CD14-positive monocyte (primary cell): ENCODE results near the gene FERMT2. TPM values are rescaled to one million over a fixed set of nuclear protein-coding genes. Genes with fewer than 3 reads are reported as not detected.

ENCODE experiments used
- DNase-seq, 3 donors: peaks; one replicate each; pipeline ENCODE4 v3.0.0-alpha.2; 2011 to 2022
- H2AFZ ChIP-seq: 2 replicates; pipeline ENCODE4 v1.6.0; 2012; ENCODE audit warnings: mild to moderate bottlenecking, low read depth, low read length, inconsistent platforms; ENCODE audit not compliant: insufficient read depth, poor library complexity, severe bottlenecking
- H3K27ac ChIP-seq, 2 donors: 1 replicate in 1 of 2; 2 replicates in 1 of 2; pipeline ENCODE4 v1.5.1; 2012 to 2013; ENCODE audit warnings: low read length in 2 of 2, control low read depth in 1 of 2, inconsistent platforms in 1 of 2, low read depth in 1 of 2, mild to moderate bottlenecking in 1 of 2
- H3K27me3 ChIP-seq, 2 donors: one replicate each; pipeline versions ENCODE4 v1.6.0 to v1.6.1; 2011 to 2013; ENCODE audit warnings: low read length in 2 of 2; ENCODE audit not compliant: control insufficient read depth in 2 of 2, insufficient read depth in 2 of 2
- H3K36me3 ChIP-seq, 2 donors: replicated peaks in 1 of 2; 1 replicate in 1 of 2; 2 replicates in 1 of 2; pipeline versions ENCODE4 v1.5.1 to v1.6.1; 2012 to 2013; ENCODE audit warnings: low read length in 2 of 2, control low read depth in 1 of 2, inconsistent platforms in 1 of 2, mild to moderate bottlenecking in 1 of 2; ENCODE audit not compliant: insufficient read depth in 2 of 2, control insufficient read depth in 1 of 2
- H3K4me1 ChIP-seq, 2 donors: 1 replicate in 1 of 2; 2 replicates in 1 of 2; pipeline versions ENCODE4 v1.5.1 to v1.6.1; 2012 to 2013; ENCODE audit warnings: low read length in 2 of 2, control low read depth in 1 of 2, inconsistent platforms in 1 of 2, mild to moderate bottlenecking in 1 of 2, moderate library complexity in 1 of 2; ENCODE audit not compliant: insufficient read depth in 2 of 2, control insufficient read depth in 1 of 2
- H3K4me2 ChIP-seq: replicated peaks from 2 replicates; pipeline ENCODE3; 2012; ENCODE audit warnings: low read length, moderate library complexity, mild to moderate bottlenecking; ENCODE audit not compliant: poor library complexity, severe bottlenecking; ENCODE audit errors: extremely low read depth
- H3K4me3 ChIP-seq, 3 experiments: fragments of 200-600 bp in 1 of 3; sonication (generic) in 1 of 3; replicated peaks in 1 of 3; 1 replicate in 2 of 3; 2 replicates in 1 of 3; pipeline ENCODE4 v1.5.1; 2011 to 2013; ENCODE audit warnings: low read length in 3 of 3, mild to moderate bottlenecking in 3 of 3, control low read depth in 2 of 3, low read depth in 2 of 3, inconsistent platforms in 1 of 3, moderate library complexity in 1 of 3
- H3K79me2 ChIP-seq: 2 replicates; pipeline ENCODE4 v1.6.0; 2012; ENCODE audit warnings: mild to moderate bottlenecking, control low read depth, inconsistent platforms, low read length, moderate library complexity; ENCODE audit not compliant: insufficient read depth
- H3K9ac ChIP-seq: 2 replicates; pipeline ENCODE4 v1.6.0; 2017; ENCODE audit warnings: low read length, mild to moderate bottlenecking; ENCODE audit not compliant: insufficient read depth, poor library complexity, severe bottlenecking
- H3K9me3 ChIP-seq, 2 donors: replicated peaks in 1 of 2; 1 replicate in 1 of 2; 2 replicates in 1 of 2; pipeline versions ENCODE4 v1.5.1 to v1.6.1; 2012 to 2013; ENCODE audit warnings: low read length in 2 of 2, control low read depth in 1 of 2; ENCODE audit not compliant: control insufficient read depth in 1 of 2, insufficient read depth in 1 of 2
- H4K20me1 ChIP-seq: 2 replicates; pipeline ENCODE4 v1.6.0; 2012; ENCODE audit warnings: mild to moderate bottlenecking, low read length, control low read depth, moderate library complexity; ENCODE audit not compliant: insufficient read depth
- H3K27ac Mint-ChIP-seq, 7 donors: one replicate each; pipeline ENCODE4 v1.8.0; 2020; ENCODE audit warnings: mild to moderate bottlenecking in 7 of 7, mixed read lengths in 7 of 7, moderate library complexity in 6 of 7, inconsistent platforms in 2 of 7
- H3K27me3 Mint-ChIP-seq, 3 donors: one replicate each; pipeline ENCODE4 v1.8.0; 2021 to 2022; ENCODE audit warnings: low read depth in 3 of 3, mild to moderate bottlenecking in 3 of 3, mixed read lengths in 3 of 3, moderate library complexity in 3 of 3, inconsistent platforms in 1 of 3
- H3K36me3 Mint-ChIP-seq, 2 donors: one replicate each; pipeline ENCODE4 v1.8.0; 2020; ENCODE audit warnings: mixed read lengths in 2 of 2, inconsistent platforms in 1 of 2, mild to moderate bottlenecking in 1 of 2
- H3K4me1 Mint-ChIP-seq: one replicate; pipeline ENCODE4 v1.8.0; 2020; ENCODE audit warnings: mild to moderate bottlenecking, mixed read lengths
- H3K4me3 Mint-ChIP-seq, 2 donors: one replicate each; pipeline ENCODE4 v1.8.0; 2020; ENCODE audit warnings: mild to moderate bottlenecking in 2 of 2, mixed read lengths in 2 of 2, moderate library complexity in 1 of 2
- H3K9me3 Mint-ChIP-seq, 7 donors: one replicate each; pipeline ENCODE4 v1.8.0; 2020 to 2022; ENCODE audit warnings: mixed read lengths in 7 of 7, mild to moderate bottlenecking in 6 of 7, moderate library complexity in 6 of 7, inconsistent platforms in 2 of 7
- CTCF ChIP-seq: fragments of 200-600 bp; IDR thresholded peaks from one replicate; pipeline ENCODE4 v1.8.0; 2022; ENCODE audit warnings: antibody characterized with exemption, mild to moderate bottlenecking
- WGBS: methylation state at CpG from one replicate; pipeline ENCODE4 v1.1.5; 2013; ENCODE audit warnings: missing lambda C conversion rate; ENCODE audit not compliant: insufficient coverage; 5-methylcytosine and 5-hydroxymethylcytosine counted together
- intact Hi-C, 2 donors: fragments of 100-400 bp; cut with micrococcal nuclease; formaldehyde crosslinking; loops; one replicate each; pipeline versions ENCODE4 v1.15.0 to v1.15.1; 2023
- polyA plus RNA-seq, 3 donors: library from polyadenylated mRNA; depleted of rRNA in 1 of 3; unstranded in 2 of 3; stranded (reverse) in 1 of 3; fragments of 300-500 nt in 2 of 3; fragments of >200 nt in 1 of 3; fragmentation: Illumina TruSeq in 2 of 3; gene quantifications; 1 replicate in 2 of 3; 2 replicates in 1 of 3; pipeline ENCODE4 v1.2.3, GENCODE V29; 2012 to 2021

The FERMT2 gene
- polyA plus RNA-seq, 3 donors: not detected

- no peaks in the 10 kb centered on the region for H3K36me3 Mint-ChIP-seq
- no peak overlapping the region for H2AFZ ChIP-seq
- TF ChIP-seq CTCF: no peak
- H3K27me3 ChIP-seq: peaks cover 0 to 2% of the 10 kb centered on the region in 2 donors
- DNase-seq: no peak
- H3K9ac ChIP-seq: no peak overlapping the region
- intact Hi-C loops: no loop called here
- no peaks in the 10 kb centered on the region for H3K79me2 ChIP-seq
- no CpG with 5 or more reads among the region's 3 CpGs for WGBS
- no peaks in the 10 kb centered on the region for H3K4me1 Mint-ChIP-seq
- peaks cover 0 to 2% (median 0%) of the 10 kb centered on the region in 7 donors for H3K9me3 Mint-ChIP-seq
- no peak overlapping the region for H3K27ac ChIP-seq
- no peaks in the 10 kb centered on the region for H4K20me1 ChIP-seq
- H3K4me3 Mint-ChIP-seq: no peak overlapping the region
- no peak overlapping the region for H3K4me2 ChIP-seq
- H3K4me1 ChIP-seq: no peaks in the 10 kb centered on the region
- no peaks in the 10 kb centered on the region for H3K36me3 ChIP-seq
- no peak overlapping the region for H3K27ac Mint-ChIP-seq
- H3K9me3 ChIP-seq: no peaks in the 10 kb centered on the region
- no peak overlapping the region for H3K4me3 ChIP-seq
- peaks cover 0 to 11% (median 6%) of the 10 kb centered on the region in 3 donors for H3K27me3 Mint-ChIP-seq
Observed at GRCh38 chr14:52937869-52938268, 13.0 kb downstream of the FERMT2 start.

GRCh38 chr14:52937306-52937705, 13.5 kb downstream of the FERMT2 start:
- Histone ChIP-seq H4K20me1 (no peaks in the 10 kb centered on the region), H3K4me3 (no peak overlapping the region), H2AFZ (no peak overlapping the region), H3K27ac (no peak overlapping the region), H3K4me1 (no peaks in the 10 kb centered on the region), H3K9me3 (no peaks in the 10 kb centered on the region), H3K4me2 (no peak overlapping the region), H3K27me3 (peaks cover 0 to 2% of the 10 kb centered on the region in 2 donors), H3K79me2 (no peaks in the 10 kb centered on the region), H3K36me3 (no peaks in the 10 kb centered on the region), H3K9ac (no peak overlapping the region)
- H3K9me3 Mint-ChIP-seq: peaks cover 0 to 2% (median 0%) of the 10 kb centered on the region in 7 donors
- no peak for DNase-seq
- TF ChIP-seq CTCF: no peak
- peaks cover 0 to 9% (median 6%) of the 10 kb centered on the region in 3 donors for H3K27me3 Mint-ChIP-seq
- no peak overlapping the region for H3K4me3 Mint-ChIP-seq
- WGBS: no CpG with 5 or more reads among the region's 4 CpGs
- intact Hi-C loops: no loop called here
- no peaks in the 10 kb centered on the region for H3K4me1 Mint-ChIP-seq
- no peak overlapping the region for H3K27ac Mint-ChIP-seq
- H3K36me3 Mint-ChIP-seq: no peaks in the 10 kb centered on the region
